ENCODE data around the gene PTPRG. TPM values are rescaled to one million over a fixed set of nuclear protein-coding genes. Genes with fewer than 3 reads are reported as not detected.

The PTPRG gene
- total RNA-seq, 1 donor from 2014 or later: 39.6 TPM

- peaks cover 2% of the 10 kb centered on the region for H3K36me3 Mint-ChIP-seq (ENCODE audit: low read depth, unreplicated experiment)
- H3K4me3 Mint-ChIP-seq (ENCODE audit: unreplicated experiment): no peak overlapping the region
- no peak overlapping the region for H3K9ac ChIP-seq (ENCODE audit: low read length)
- no peak overlapping the region for H3K4me2 ChIP-seq (ENCODE audit: low read length)
- TF ChIP-seq EZH2 (IDR thresholded peaks at IDR 0.05; ENCODE audit: insufficient read depth, low read length): no peak
- TF ChIP-seq CTCF (IDR thresholded peaks at IDR 0.05; ENCODE audit: insufficient read depth, low read depth, low read length): no peak
- no peaks in the 10 kb centered on the region for H3K9me3 ChIP-seq (ENCODE audit: insufficient read depth, low read depth, low read length)
- no peak for DNase-seq (ENCODE audit: low read depth)
- no peak for FAIRE-seq
- no peak overlapping the region for H3K4me3 ChIP-seq (ENCODE audit: insufficient read depth, low read depth, low read length)
- no peak overlapping the region for H3K27ac ChIP-seq (ENCODE audit: low read depth, low read length)
- H3K4me1 Mint-ChIP-seq (ENCODE audit: low read depth, unreplicated experiment): peaks cover 9% of the 10 kb centered on the region
- H3K9me3 Mint-ChIP-seq (ENCODE audit: unreplicated experiment): no peaks in the 10 kb centered on the region
- H4K20me1 ChIP-seq (ENCODE audit: insufficient read depth, low read length): no peaks in the 10 kb centered on the region
- no peaks in the 10 kb centered on the region for H3K36me3 ChIP-seq (ENCODE audit: insufficient read depth, low read length)
- H3K27ac Mint-ChIP-seq (ENCODE audit: unreplicated experiment): no peak overlapping the region
- no peaks in the 10 kb centered on the region for H3K4me1 ChIP-seq (ENCODE audit: insufficient read depth, low read length)
- H3K79me2 ChIP-seq (ENCODE audit: insufficient read depth, low read length): no peaks in the 10 kb centered on the region
- no peaks in the 10 kb centered on the region for H3K27me3 Mint-ChIP-seq (ENCODE audit: low read depth, unreplicated experiment)
- H3K27me3 ChIP-seq (ENCODE audit: insufficient read depth, low read length): no peaks in the 10 kb centered on the region
- no peak overlapping the region for H2AFZ ChIP-seq (ENCODE audit: low read depth, low read length)
Measured at GRCh38 chr3:62095756-62096155, 534.4 kb downstream of the PTPRG start.

- Histone ChIP-seq H3K4me3 (ENCODE audit: insufficient read depth, low read depth, low read length) (no peak overlapping the region), H2AFZ (ENCODE audit: low read depth, low read length) (no peak overlapping the region), H3K27me3 (ENCODE audit: insufficient read depth, low read length) (no peaks in the 10 kb centered on the region), H3K27ac (ENCODE audit: low read depth, low read length) (no peak overlapping the region), H3K9me3 (ENCODE audit: insufficient read depth, low read depth, low read length) (no peaks in the 10 kb centered on the region), H3K79me2 (ENCODE audit: insufficient read depth, low read length) (no peaks in the 10 kb centered on the region), H3K4me1 (ENCODE audit: insufficient read depth, low read length) (no peaks in the 10 kb centered on the region), H3K4me2 (ENCODE audit: low read length) (no peak overlapping the region), H3K36me3 (ENCODE audit: insufficient read depth, low read length) (no peaks in the 10 kb centered on the region), H3K9ac (ENCODE audit: low read length) (no peak overlapping the region), H4K20me1 (ENCODE audit: insufficient read depth, low read length) (no peaks in the 10 kb centered on the region)
- FAIRE-seq (no peak), DNase-seq (ENCODE audit: low read depth) (no peak)
- peaks cover 9% of the 10 kb centered on the region for H3K4me1 Mint-ChIP-seq (ENCODE audit: low read depth, unreplicated experiment)
- no peak overlapping the region for H3K4me3 Mint-ChIP-seq (ENCODE audit: unreplicated experiment)
- H3K27ac Mint-ChIP-seq (ENCODE audit: unreplicated experiment): no peak overlapping the region
- TF ChIP-seq EZH2 (IDR thresholded peaks at IDR 0.05; ENCODE audit: insufficient read depth, low read length) (no peak), CTCF (IDR thresholded peaks at IDR 0.05; ENCODE audit: insufficient read depth, low read depth, low read length) (no peak)
- no peaks in the 10 kb centered on the region for H3K9me3 Mint-ChIP-seq (ENCODE audit: unreplicated experiment)
- peaks cover 2% of the 10 kb centered on the region for H3K36me3 Mint-ChIP-seq (ENCODE audit: low read depth, unreplicated experiment)
- H3K27me3 Mint-ChIP-seq (ENCODE audit: low read depth, unreplicated experiment): no peaks in the 10 kb centered on the region
Measured at GRCh38 chr3:62096521-62096920, 535.1 kb downstream of the PTPRG start.

- Histone ChIP-seq H3K27me3 (ENCODE audit: insufficient read depth, low read length) (no peaks in the 10 kb centered on the region), H3K36me3 (ENCODE audit: insufficient read depth, low read length) (no peaks in the 10 kb centered on the region), H3K4me2 (ENCODE audit: low read length) (no peak overlapping the region), H4K20me1 (ENCODE audit: insufficient read depth, low read length) (no peaks in the 10 kb centered on the region), H3K27ac (ENCODE audit: low read depth, low read length) (no peak overlapping the region), H3K79me2 (ENCODE audit: insufficient read depth, low read length) (no peaks in the 10 kb centered on the region), H3K4me3 (ENCODE audit: insufficient read depth, low read depth, low read length) (no peak overlapping the region), H3K9me3 (ENCODE audit: insufficient read depth, low read depth, low read length) (no peaks in the 10 kb centered on the region), H3K4me1 (ENCODE audit: insufficient read depth, low read length) (no peaks in the 10 kb centered on the region), H2AFZ (ENCODE audit: low read depth, low read length) (no peak overlapping the region), H3K9ac (ENCODE audit: low read length) (no peak overlapping the region)
- no peak for DNase-seq (ENCODE audit: low read depth)
- Mint-ChIP-seq H3K27ac (ENCODE audit: unreplicated experiment) (no peak overlapping the region), H3K4me3 (ENCODE audit: unreplicated experiment) (no peak overlapping the region), H3K36me3 (ENCODE audit: low read depth, unreplicated experiment) (peaks cover 2% of the 10 kb centered on the region), H3K27me3 (ENCODE audit: low read depth, unreplicated experiment) (no peaks in the 10 kb centered on the region), H3K4me1 (ENCODE audit: low read depth, unreplicated experiment) (peaks cover 9% of the 10 kb centered on the region), H3K9me3 (ENCODE audit: unreplicated experiment) (no peaks in the 10 kb centered on the region)
- FAIRE-seq: no peak
- TF ChIP-seq CTCF (IDR thresholded peaks at IDR 0.05; ENCODE audit: insufficient read depth, low read depth, low read length) (no peak), EZH2 (IDR thresholded peaks at IDR 0.05; ENCODE audit: insufficient read depth, low read length) (no peak)
Measured at GRCh38 chr3:62097121-62097520, 535.8 kb downstream of the PTPRG start.
